ENCODE data around the gene KLK6.

KLK6 gene

GRCh38 chr19:50943074-50943828, 26.1 kb downstream of the KLK6 start:
- H3K79me1 ChIP-seq (replicated peaks; ENCODE audit: low read length, poor library complexity, severe bottlenecking) = no peaks in the 10 kb centered on the region
- 82% methylated on average over 9 of the region's 10 CpGs for WGBS
- H2BK15ac ChIP-seq (ENCODE audit: low read depth, poor library complexity, severe bottlenecking) = no peak overlapping the region
- peaks cover 6% of the 10 kb centered on the region for H3K9me3 ChIP-seq (ENCODE audit: control insufficient read depth, low read length)
- H4K8ac ChIP-seq (ENCODE audit: low read length) = no peak overlapping the region
- no peak overlapping the region for H2BK12ac ChIP-seq (ENCODE audit: low read length in 2 of 2)
- H3K4me2 ChIP-seq (ENCODE audit: low read length, poor library complexity, severe bottlenecking) = no peak overlapping the region
- no peak overlapping the region for H3K4me3 ChIP-seq (ENCODE audit: insufficient read depth in 1 of 2, low read depth in 1 of 2, low read length in 2 of 2)
- H3K4me1 ChIP-seq (ENCODE audit: control insufficient read depth, insufficient read depth, low read depth, low read length) = no peaks in the 10 kb centered on the region
- peaks cover 0 to 2% of the 10 kb centered on the region in 2 experiments for H3K27me3 ChIP-seq (ENCODE audit: control insufficient read depth in 1 of 2, insufficient read depth in 1 of 2, low read length in 2 of 2)
- H3K36me3 ChIP-seq (ENCODE audit: control insufficient read depth in 1 of 2, insufficient read depth in 2 of 2, low read depth in 1 of 2, low read length in 2 of 2) = no peaks in the 10 kb centered on the region
- H2BK5ac ChIP-seq (ENCODE audit: low read depth, low read length, poor library complexity, severe bottlenecking) = no peak overlapping the region
- no peak overlapping the region for H2AK5ac ChIP-seq (ENCODE audit: low read length, severe bottlenecking)
- no peak overlapping the region for H4K91ac ChIP-seq (ENCODE audit: low read length)
- no peak overlapping the region for H3K9ac ChIP-seq (ENCODE audit: low read length)
- no peak overlapping the region for H3K23ac ChIP-seq (ENCODE audit: low read length in 2 of 2)
- H3K18ac ChIP-seq (ENCODE audit: low read depth in 1 of 2, low read length in 2 of 2) = no peak overlapping the region
- no peak overlapping the region for H2AFZ ChIP-seq (ENCODE audit: low read depth, low read length)
- H3K14ac ChIP-seq (ENCODE audit: low read length in 2 of 2) = no peak overlapping the region
- no peak overlapping the region for H3K27ac ChIP-seq (ENCODE audit: low read length, poor library complexity, severe bottlenecking)
- DNase-seq = no peak
- no peak overlapping the region for H3K4ac ChIP-seq (ENCODE audit: low read depth in 1 of 2, low read length in 2 of 2)
- no peak overlapping the region for H2BK120ac ChIP-seq (ENCODE audit: low read depth, low read length)

- no peak overlapping the region for H4K8ac ChIP-seq (ENCODE audit: low read length)
- H2BK15ac ChIP-seq (ENCODE audit: low read depth, poor library complexity, severe bottlenecking) = no peak overlapping the region
- H3K27me3 ChIP-seq (ENCODE audit: control insufficient read depth in 1 of 2, insufficient read depth in 1 of 2, low read length in 2 of 2) = peaks cover 0 to 12% of the 10 kb centered on the region in 2 experiments
- no peak overlapping the region for H3K23ac ChIP-seq (ENCODE audit: low read length in 2 of 2)
- H3K4me2 ChIP-seq (ENCODE audit: low read length, poor library complexity, severe bottlenecking) = no peak overlapping the region
- no peak overlapping the region for H3K4ac ChIP-seq (ENCODE audit: low read depth in 1 of 2, low read length in 2 of 2)
- no peak overlapping the region for H4K91ac ChIP-seq (ENCODE audit: low read length)
- H2BK120ac ChIP-seq (ENCODE audit: low read depth, low read length) = no peak overlapping the region
- H2BK5ac ChIP-seq (ENCODE audit: low read depth, low read length, poor library complexity, severe bottlenecking) = no peak overlapping the region
- no peaks in the 10 kb centered on the region for H3K36me3 ChIP-seq (ENCODE audit: control insufficient read depth in 1 of 2, insufficient read depth in 2 of 2, low read depth in 1 of 2, low read length in 2 of 2)
- no peak overlapping the region for H3K18ac ChIP-seq (ENCODE audit: low read depth in 1 of 2, low read length in 2 of 2)
- peaks cover 6% of the 10 kb centered on the region for H3K9me3 ChIP-seq (ENCODE audit: control insufficient read depth, low read length)
- DNase-seq = no peak
- no peak overlapping the region for H3K4me3 ChIP-seq (ENCODE audit: insufficient read depth in 1 of 2, low read depth in 1 of 2, low read length in 2 of 2)
- no peak overlapping the region for H3K9ac ChIP-seq (ENCODE audit: low read length)
- no peak overlapping the region for H2BK12ac ChIP-seq (ENCODE audit: low read length in 2 of 2)
- no peak overlapping the region for H3K27ac ChIP-seq (ENCODE audit: low read length, poor library complexity, severe bottlenecking)
- H2AK5ac ChIP-seq (ENCODE audit: low read length, severe bottlenecking) = no peak overlapping the region
- H3K14ac ChIP-seq (ENCODE audit: low read length in 2 of 2) = no peak overlapping the region
- WGBS = 80% methylated on average over 1 of the region's 2 CpGs
- no peaks in the 10 kb centered on the region for H3K4me1 ChIP-seq (ENCODE audit: control insufficient read depth, insufficient read depth, low read depth, low read length)
- no peak overlapping the region for H2AFZ ChIP-seq (ENCODE audit: low read depth, low read length)
- H3K79me1 ChIP-seq (replicated peaks; ENCODE audit: low read length, poor library complexity, severe bottlenecking) = no peaks in the 10 kb centered on the region
Measured at GRCh38 chr19:50939596-50939995, 29.8 kb downstream of the KLK6 start.

DNA sequence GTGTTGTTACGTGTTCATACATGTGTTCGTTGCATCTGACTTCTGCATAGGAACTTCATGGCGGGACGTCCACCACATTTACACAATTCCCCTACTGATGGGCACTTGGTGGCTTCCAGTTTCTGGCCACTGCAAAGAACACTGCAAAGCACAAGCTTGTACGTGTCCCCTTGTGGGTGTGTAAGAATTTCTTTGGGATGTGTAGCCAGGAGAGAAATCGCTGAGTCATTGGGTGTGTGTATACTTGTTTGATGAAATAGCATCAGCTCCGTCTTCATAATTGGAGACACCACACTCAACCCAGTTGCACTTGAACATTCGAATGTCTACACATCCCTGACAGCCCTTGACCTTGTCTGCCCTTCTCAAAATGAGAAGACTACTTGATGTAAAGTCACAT, 35.8 kb downstream of the KLK6 start:
- H3K36me3 ChIP-seq (ENCODE audit: control insufficient read depth in 1 of 2, insufficient read depth in 2 of 2, low read depth in 1 of 2, low read length in 2 of 2) = no peaks in the 10 kb centered on the region
- H3K14ac ChIP-seq (ENCODE audit: low read length in 2 of 2) = no peak overlapping the region
- H3K9ac ChIP-seq (ENCODE audit: low read length) = no peak overlapping the region
- H3K4ac ChIP-seq (ENCODE audit: low read depth in 1 of 2, low read length in 2 of 2) = no peak overlapping the region
- H2BK15ac ChIP-seq (ENCODE audit: low read depth, poor library complexity, severe bottlenecking) = no peak overlapping the region
- no peaks in the 10 kb centered on the region for H3K9me3 ChIP-seq (ENCODE audit: control insufficient read depth, low read length)
- no peak overlapping the region for H3K23ac ChIP-seq (ENCODE audit: low read length in 2 of 2)
- no peak overlapping the region for H2AK5ac ChIP-seq (ENCODE audit: low read length, severe bottlenecking)
- no peak overlapping the region for H3K27ac ChIP-seq (ENCODE audit: low read length, poor library complexity, severe bottlenecking)
- no peaks in the 10 kb centered on the region for H3K79me1 ChIP-seq (replicated peaks; ENCODE audit: low read length, poor library complexity, severe bottlenecking)
- H3K4me1 ChIP-seq (ENCODE audit: control insufficient read depth, insufficient read depth, low read depth, low read length) = no peaks in the 10 kb centered on the region
- no peak overlapping the region for H2BK12ac ChIP-seq (ENCODE audit: low read length in 2 of 2)
- no peak overlapping the region for H2BK120ac ChIP-seq (ENCODE audit: low read depth, low read length)
- H3K27me3 ChIP-seq (ENCODE audit: control insufficient read depth in 1 of 2, insufficient read depth in 1 of 2, low read length in 2 of 2) = peaks cover 0 to 30% of the 10 kb centered on the region in 2 experiments
- no peak overlapping the region for H3K18ac ChIP-seq (ENCODE audit: low read depth in 1 of 2, low read length in 2 of 2)
- no peak for DNase-seq
- 73% methylated on average over 5 of the region's 8 CpGs for WGBS
- H2AFZ ChIP-seq (ENCODE audit: low read depth, low read length) = no peak overlapping the region
- no peak overlapping the region for H2BK5ac ChIP-seq (ENCODE audit: low read depth, low read length, poor library complexity, severe bottlenecking)
- no peak overlapping the region for H4K91ac ChIP-seq (ENCODE audit: low read length)
- H3K4me2 ChIP-seq (ENCODE audit: low read length, poor library complexity, severe bottlenecking) = no peak overlapping the region
- H4K8ac ChIP-seq (ENCODE audit: low read length) = no peak overlapping the region
- no peak overlapping the region for H3K4me3 ChIP-seq (ENCODE audit: insufficient read depth in 1 of 2, low read depth in 1 of 2, low read length in 2 of 2)

DNA sequence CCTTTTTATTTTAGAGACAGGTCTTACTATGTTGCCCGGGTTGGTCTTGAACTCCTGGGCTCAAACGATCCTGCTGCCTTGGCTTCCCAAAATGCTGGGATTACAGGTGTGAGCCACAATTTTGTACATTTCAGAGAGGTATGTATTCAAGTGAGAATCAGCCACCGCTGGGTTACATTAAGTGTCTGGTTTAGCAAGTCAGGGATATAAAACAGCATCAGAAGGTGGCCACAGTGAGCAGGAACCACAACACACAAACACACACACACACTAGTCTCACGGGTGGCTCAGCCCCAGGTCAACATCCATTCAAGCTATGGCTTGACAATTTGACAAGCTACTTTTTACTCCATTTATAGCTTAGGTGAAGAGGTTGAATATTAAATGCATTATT, 36.7 kb downstream of the KLK6 start:
- Histone ChIP-seq H2AFZ (ENCODE audit: low read depth, low read length) (no peak overlapping the region), H3K9me3 (ENCODE audit: control insufficient read depth, low read length) (no peaks in the 10 kb centered on the region), H4K8ac (ENCODE audit: low read length) (no peak overlapping the region), H3K79me1 (replicated peaks; ENCODE audit: low read length, poor library complexity, severe bottlenecking) (no peaks in the 10 kb centered on the region), H3K23ac (ENCODE audit: low read length in 2 of 2) (no peak overlapping the region), H2BK15ac (ENCODE audit: low read depth, poor library complexity, severe bottlenecking) (no peak overlapping the region), H3K27ac (ENCODE audit: low read length, poor library complexity, severe bottlenecking) (no peak overlapping the region), H3K4me1 (ENCODE audit: control insufficient read depth, insufficient read depth, low read depth, low read length) (no peaks in the 10 kb centered on the region), H3K9ac (ENCODE audit: low read length) (no peak overlapping the region), H2BK120ac (ENCODE audit: low read depth, low read length) (no peak overlapping the region), H3K4me2 (ENCODE audit: low read length, poor library complexity, severe bottlenecking) (no peak overlapping the region), H2AK5ac (ENCODE audit: low read length, severe bottlenecking) (no peak overlapping the region), H2BK12ac (ENCODE audit: low read length in 2 of 2) (no peak overlapping the region), H3K36me3 (ENCODE audit: control insufficient read depth in 1 of 2, insufficient read depth in 2 of 2, low read depth in 1 of 2, low read length in 2 of 2) (no peaks in the 10 kb centered on the region), H3K14ac (ENCODE audit: low read length in 2 of 2) (no peak overlapping the region), H4K91ac (ENCODE audit: low read length) (no peak overlapping the region), H3K18ac (ENCODE audit: low read depth in 1 of 2, low read length in 2 of 2) (no peak overlapping the region), H2BK5ac (ENCODE audit: low read depth, low read length, poor library complexity, severe bottlenecking) (no peak overlapping the region), H3K4me3 (ENCODE audit: insufficient read depth in 1 of 2, low read depth in 1 of 2, low read length in 2 of 2) (no peak overlapping the region), H3K4ac (ENCODE audit: low read depth in 1 of 2, low read length in 2 of 2) (no peak overlapping the region), H3K27me3 (ENCODE audit: control insufficient read depth in 1 of 2, insufficient read depth in 1 of 2, low read length in 2 of 2) (peaks cover 0 to 37% of the 10 kb centered on the region in 2 experiments)
- WGBS = 71% methylated on average over 3 of the region's 4 CpGs
- no peak for DNase-seq

All from mesenchymal stem cell (in vitro differentiated cells and primary cell).